ENCODE data around the gene ABCA7. TPM values are rescaled to one million over a fixed set of nuclear protein-coding genes. Genes with fewer than 3 reads are reported as not detected.

Gene ABCA7
- total and polyA plus RNA-seq, 2 of the 13 experiments (the other 11 are each of a cell fraction or from before 2014, with no cell fraction given) = 4.4 to 32.4 TPM

DNA sequence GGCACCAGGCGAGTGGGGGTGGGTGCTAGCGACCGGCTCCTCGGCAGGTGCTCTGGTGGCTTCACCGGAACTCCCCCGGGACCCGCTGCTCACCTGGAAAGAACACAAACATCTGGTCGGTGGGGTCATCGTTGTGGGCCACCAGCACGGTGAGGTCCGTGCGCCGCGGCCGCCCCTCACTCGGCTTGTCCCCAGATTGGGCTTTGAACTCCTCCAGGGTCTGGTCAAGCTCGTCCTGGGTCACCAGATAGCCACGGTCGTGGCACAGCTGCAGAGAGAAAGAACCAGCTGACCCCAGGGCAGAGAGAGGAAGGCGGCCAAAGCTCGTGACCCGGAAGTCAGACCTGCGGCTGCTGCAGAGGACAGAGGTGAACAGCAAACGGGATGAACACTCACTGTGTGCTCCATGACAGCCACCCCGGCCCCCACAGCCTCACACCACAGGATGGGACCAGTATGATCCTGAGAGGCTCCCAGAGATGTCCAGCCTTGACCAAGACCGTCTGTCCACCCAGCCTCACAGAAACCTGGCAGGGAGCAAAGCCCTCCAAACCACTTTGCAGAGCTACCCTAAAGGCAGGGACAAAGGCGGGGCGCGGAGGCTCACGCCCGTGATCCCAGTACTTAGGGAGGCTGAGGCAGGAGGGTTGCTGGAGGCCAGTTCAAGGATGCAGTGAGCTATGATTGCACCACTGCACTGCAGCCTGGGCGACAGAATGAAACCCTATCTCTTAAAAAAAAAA, 54.1 kb downstream of the ABCA7 start (continued):
- TF ChIP-seq TSC22D2 (CRISPR knock-in tag; IDR thresholded peaks at IDR 0.05; ENCODE audit: borderline replicate concordance) (no peak), SALL1 (CRISPR knock-in tag; IDR thresholded peaks at IDR 0.05) (no peak), PRMT3 (CRISPR knock-in tag; IDR thresholded peaks at IDR 0.05; ENCODE audit: borderline replicate concordance, low read depth) (no peak), TP53 (CRISPR knock-in tag; conservative IDR thresholded peaks at IDR 0.05) (no peak), HNRNPK (IDR thresholded peaks at IDR 0.05; ENCODE audit: low read depth, low read length, poor library complexity, severe bottlenecking) (no peak), ETV5 (CRISPR knock-in tag; IDR thresholded peaks at IDR 0.05; ENCODE audit: borderline replicate concordance) (peak; percentile 29; the same call in 1 of the 2 replicates), ZNF510 (CRISPR knock-in tag; IDR thresholded peaks at IDR 0.05; ENCODE audit: low read depth) (no peak), PCBP2 (optimal IDR thresholded peaks at IDR 0.05; ENCODE audit: low read depth, low read length, poor library complexity, severe bottlenecking) (no peak), CBX1 (IDR thresholded peaks at IDR 0.05; ENCODE audit: low read depth) (no peak), MTF1 (CRISPR knock-in tag; IDR thresholded peaks at IDR 0.05) (no peak), ZNF468 (CRISPR knock-in tag; IDR thresholded peaks at IDR 0.05) (no peak), KAT7 (CRISPR knock-in tag; IDR thresholded peaks at IDR 0.05; ENCODE audit: borderline replicate concordance) (0 out of 2 replicates have a peak, but pooled peaks have one; percentile 63), MYC (CRISPR knock-in tag; IDR thresholded peaks at IDR 0.05; ENCODE audit: borderline replicate concordance) (peak; percentile 48; the same call in 1 of the 2 replicates), ZNF446 (CRISPR knock-in tag; IDR thresholded peaks at IDR 0.05) (no peak)
- TF ChIP-seq, protein P1, sequence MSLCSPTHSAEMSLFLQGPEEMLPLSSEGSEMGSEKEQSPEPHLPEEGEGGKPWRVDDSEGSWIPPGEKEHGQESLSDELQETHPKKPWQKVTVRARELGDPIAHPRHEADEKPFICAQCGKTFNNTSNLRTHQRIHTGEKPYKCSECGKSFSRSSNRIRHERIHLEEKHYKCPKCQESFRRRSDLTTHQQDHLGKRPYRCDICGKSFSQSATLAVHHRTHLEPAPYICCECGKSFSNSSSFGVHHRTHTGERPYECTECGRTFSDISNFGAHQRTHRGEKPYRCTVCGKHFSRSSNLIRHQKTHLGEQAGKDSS (CRISPR knock-in tag; IDR thresholded peaks at IDR 0.05; ENCODE audit: borderline replicate concordance, low read depth) = no peak
- TF ChIP-seq, protein P2, sequence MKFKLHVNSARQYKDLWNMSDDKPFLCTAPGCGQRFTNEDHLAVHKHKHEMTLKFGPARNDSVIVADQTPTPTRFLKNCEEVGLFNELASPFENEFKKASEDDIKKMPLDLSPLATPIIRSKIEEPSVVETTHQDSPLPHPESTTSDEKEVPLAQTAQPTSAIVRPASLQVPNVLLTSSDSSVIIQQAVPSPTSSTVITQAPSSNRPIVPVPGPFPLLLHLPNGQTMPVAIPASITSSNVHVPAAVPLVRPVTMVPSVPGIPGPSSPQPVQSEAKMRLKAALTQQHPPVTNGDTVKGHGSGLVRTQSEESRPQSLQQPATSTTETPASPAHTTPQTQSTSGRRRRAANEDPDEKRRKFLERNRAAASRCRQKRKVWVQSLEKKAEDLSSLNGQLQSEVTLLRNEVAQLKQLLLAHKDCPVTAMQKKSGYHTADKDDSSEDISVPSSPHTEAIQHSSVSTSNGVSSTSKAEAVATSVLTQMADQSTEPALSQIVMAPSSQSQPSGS (CRISPR knock-in tag; IDR thresholded peaks at IDR 0.05) = no peak
- TF ChIP-seq, protein P3, sequence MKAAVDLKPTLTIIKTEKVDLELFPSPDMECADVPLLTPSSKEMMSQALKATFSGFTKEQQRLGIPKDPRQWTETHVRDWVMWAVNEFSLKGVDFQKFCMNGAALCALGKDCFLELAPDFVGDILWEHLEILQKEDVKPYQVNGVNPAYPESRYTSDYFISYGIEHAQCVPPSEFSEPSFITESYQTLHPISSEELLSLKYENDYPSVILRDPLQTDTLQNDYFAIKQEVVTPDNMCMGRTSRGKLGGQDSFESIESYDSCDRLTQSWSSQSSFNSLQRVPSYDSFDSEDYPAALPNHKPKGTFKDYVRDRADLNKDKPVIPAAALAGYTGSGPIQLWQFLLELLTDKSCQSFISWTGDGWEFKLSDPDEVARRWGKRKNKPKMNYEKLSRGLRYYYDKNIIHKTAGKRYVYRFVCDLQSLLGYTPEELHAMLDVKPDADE (CRISPR knock-in tag; IDR thresholded peaks at IDR 0.05) = no peak
- TF ChIP-seq, protein P4, sequence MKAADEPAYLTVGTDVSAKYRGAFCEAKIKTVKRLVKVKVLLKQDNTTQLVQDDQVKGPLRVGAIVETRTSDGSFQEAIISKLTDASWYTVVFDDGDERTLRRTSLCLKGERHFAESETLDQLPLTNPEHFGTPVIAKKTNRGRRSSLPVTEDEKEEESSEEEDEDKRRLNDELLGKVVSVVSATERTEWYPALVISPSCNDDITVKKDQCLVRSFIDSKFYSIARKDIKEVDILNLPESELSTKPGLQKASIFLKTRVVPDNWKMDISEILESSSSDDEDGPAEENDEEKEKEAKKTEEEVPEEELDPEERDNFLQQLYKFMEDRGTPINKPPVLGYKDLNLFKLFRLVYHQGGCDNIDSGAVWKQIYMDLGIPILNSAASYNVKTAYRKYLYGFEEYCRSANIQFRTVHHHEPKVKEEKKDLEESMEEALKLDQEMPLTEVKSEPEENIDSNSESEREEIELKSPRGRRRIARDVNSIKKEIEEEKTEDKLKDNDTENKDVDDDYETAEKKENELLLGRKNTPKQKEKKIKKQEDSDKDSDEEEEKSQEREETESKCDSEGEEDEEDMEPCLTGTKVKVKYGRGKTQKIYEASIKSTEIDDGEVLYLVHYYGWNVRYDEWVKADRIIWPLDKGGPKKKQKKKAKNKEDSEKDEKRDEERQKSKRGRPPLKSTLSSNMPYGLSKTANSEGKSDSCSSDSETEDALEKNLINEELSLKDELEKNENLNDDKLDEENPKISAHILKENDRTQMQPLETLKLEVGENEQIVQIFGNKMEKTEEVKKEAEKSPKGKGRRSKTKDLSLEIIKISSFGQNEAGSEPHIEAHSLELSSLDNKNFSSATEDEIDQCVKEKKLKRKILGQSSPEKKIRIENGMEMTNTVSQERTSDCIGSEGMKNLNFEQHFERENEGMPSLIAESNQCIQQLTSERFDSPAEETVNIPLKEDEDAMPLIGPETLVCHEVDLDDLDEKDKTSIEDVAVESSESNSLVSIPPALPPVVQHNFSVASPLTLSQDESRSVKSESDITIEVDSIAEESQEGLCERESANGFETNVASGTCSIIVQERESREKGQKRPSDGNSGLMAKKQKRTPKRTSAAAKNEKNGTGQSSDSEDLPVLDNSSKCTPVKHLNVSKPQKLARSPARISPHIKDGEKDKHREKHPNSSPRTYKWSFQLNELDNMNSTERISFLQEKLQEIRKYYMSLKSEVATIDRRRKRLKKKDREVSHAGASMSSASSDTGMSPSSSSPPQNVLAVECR (CRISPR knock-in tag; IDR thresholded peaks at IDR 0.05; ENCODE audit: borderline replicate concordance) = peak; percentile 35
- TF ChIP-seq, protein P5, sequence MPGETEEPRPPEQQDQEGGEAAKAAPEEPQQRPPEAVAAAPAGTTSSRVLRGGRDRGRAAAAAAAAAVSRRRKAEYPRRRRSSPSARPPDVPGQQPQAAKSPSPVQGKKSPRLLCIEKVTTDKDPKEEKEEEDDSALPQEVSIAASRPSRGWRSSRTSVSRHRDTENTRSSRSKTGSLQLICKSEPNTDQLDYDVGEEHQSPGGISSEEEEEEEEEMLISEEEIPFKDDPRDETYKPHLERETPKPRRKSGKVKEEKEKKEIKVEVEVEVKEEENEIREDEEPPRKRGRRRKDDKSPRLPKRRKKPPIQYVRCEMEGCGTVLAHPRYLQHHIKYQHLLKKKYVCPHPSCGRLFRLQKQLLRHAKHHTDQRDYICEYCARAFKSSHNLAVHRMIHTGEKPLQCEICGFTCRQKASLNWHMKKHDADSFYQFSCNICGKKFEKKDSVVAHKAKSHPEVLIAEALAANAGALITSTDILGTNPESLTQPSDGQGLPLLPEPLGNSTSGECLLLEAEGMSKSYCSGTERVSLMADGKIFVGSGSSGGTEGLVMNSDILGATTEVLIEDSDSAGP (CRISPR knock-in tag; IDR thresholded peaks at IDR 0.05; ENCODE audit: borderline replicate concordance) = peak; percentile 49; the same call in 1 of the 2 replicates

Data from HepG2 (cell line).